Suppressor macrophage treated with lipopolysaccharide for 4 hours (primary cell): ENCODE measurements around the gene PIP.
"Not testable (repeated sequence)": the region's sequence is repeated elsewhere in the genome, so short reads cannot be mapped to it uniquely, and the experiment has no call there.

Experiments
- DNase-seq: peaks from one replicate; pipeline ENCODE4 v3.0.0-alpha.2; 2020

Gene PIP

GRCh38 chr7:143180771-143181170 is 48.9 kb downstream of the PIP start:
- not testable (repeated sequence) for DNase-seq

DNA sequence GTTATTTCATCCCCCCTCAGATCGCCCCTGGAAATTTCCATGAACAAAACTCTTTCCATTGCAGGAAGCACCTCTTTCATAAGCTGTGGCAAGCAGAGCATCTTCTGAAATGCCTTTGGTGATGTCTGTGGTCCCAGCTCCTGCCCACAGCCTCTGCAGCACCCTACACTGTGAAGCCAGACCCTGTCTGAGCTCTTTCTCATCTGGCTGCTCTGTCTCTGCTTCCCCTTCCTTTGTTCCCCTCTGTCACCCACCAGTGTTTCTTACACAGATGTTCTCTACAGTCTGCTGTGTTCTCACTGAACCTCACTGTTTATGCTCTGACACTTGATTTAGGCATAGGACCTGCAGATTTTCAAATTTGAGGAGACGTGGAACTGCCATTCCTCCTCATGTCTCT is 49.5 kb downstream of the PIP start:
- no peak for DNase-seq

GRCh38 chr7:143183024-143183423 is 51.1 kb downstream of the PIP start, which contains the start of gene TAS2R39:
Gene TAS2R39, plus strand, starts transcription at chr7:143183419. Its CDS starts 0 bp downstream, at chr7:143183419.
- no peak for DNase-seq

- DNase-seq: no peak
Observed at GRCh38 chr7:143185551-143185950, 53.7 kb downstream of the PIP start.

DNA sequence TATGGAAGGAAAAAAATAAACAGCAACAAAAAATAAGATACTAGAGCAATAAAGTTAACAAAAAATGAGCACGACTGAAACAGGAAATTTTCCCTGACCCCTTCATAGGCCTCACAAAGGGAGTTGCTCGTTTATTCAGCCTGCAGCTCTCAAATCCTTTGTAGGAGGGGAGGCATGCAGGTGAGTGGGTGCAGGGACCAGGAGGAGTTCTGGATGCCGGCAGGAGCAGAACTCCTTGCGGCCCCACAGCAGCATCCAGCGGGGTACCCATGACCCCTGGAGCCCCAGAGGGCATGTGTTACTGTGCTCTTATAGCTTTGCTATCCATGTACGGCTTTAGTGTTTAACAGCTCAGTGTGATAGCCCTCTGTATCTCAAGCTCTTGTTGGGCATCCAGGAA is 57.1 kb downstream of the PIP start:
- no peak for DNase-seq
